ENCODE results near the gene TCP11. TPM values are rescaled to one million over a fixed set of nuclear protein-coding genes. Genes with fewer than 3 reads are reported as not detected.

TCP11 gene
- total and polyA plus RNA-seq, 4 experiments from 2014 or later = not detected

DNA sequence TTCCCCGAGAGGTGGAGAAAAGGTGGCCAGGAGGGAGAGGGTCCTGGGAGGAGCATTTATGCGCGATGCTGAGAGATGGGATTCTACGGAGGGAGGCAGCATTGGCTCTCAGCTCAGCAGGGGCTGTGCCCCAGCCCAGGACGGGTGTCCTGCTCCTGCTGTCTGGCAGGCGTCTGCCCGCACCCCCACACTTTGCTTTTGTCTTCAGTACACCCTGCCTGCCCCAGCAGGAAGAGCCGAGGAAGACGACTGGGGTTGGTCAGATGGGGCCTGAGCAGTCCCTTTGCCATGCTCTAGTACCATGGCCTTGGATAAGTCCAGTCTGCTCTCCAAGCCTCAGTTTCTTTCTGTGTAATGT is 68.5 kb downstream of the TCP11 start:
- H3K27me3 ChIP-seq (ENCODE audit: insufficient read depth, low read length) = no peaks in the 10 kb centered on the region
- intact Hi-C loops (cut with micrococcal nuclease) = no loop called here
- H3K4me1 ChIP-seq (ENCODE audit: insufficient read depth, low read length) = no peaks in the 10 kb centered on the region
- H3K27me3 Mint-ChIP-seq = no peaks in the 10 kb centered on the region
- peaks cover 17 to 22% of the 10 kb centered on the region in 2 donors for H3K36me3 Mint-ChIP-seq
- H3K27ac Mint-ChIP-seq = no peak overlapping the region
- no peaks in the 10 kb centered on the region for H3K9me3 ChIP-seq (ENCODE audit: control insufficient read depth in 1 of 2, low read length in 2 of 2)
- H3K36me3 ChIP-seq (ENCODE audit: insufficient read depth, low read length) = peaks cover 5% of the 10 kb centered on the region
- peaks cover 0 to 2% (median 0%) of the 10 kb centered on the region in 8 donors for H3K9me3 Mint-ChIP-seq
- H3K4me1 Mint-ChIP-seq = no peaks in the 10 kb centered on the region
- H3K4me3 ChIP-seq (ENCODE audit: low read length in 2 of 2) = no peak overlapping the region
- H3K4me3 Mint-ChIP-seq = no peak overlapping the region
- H3K27ac ChIP-seq (ENCODE audit: low read depth, low read length) = no peak overlapping the region
- CTCF ChIA-PET (ENCODE audit: partially characterized antibody) = no interaction called here
- POLR2A ChIA-PET (ENCODE audit: partially characterized antibody) = no interaction called here
- no peak for DNase-seq

DNA sequence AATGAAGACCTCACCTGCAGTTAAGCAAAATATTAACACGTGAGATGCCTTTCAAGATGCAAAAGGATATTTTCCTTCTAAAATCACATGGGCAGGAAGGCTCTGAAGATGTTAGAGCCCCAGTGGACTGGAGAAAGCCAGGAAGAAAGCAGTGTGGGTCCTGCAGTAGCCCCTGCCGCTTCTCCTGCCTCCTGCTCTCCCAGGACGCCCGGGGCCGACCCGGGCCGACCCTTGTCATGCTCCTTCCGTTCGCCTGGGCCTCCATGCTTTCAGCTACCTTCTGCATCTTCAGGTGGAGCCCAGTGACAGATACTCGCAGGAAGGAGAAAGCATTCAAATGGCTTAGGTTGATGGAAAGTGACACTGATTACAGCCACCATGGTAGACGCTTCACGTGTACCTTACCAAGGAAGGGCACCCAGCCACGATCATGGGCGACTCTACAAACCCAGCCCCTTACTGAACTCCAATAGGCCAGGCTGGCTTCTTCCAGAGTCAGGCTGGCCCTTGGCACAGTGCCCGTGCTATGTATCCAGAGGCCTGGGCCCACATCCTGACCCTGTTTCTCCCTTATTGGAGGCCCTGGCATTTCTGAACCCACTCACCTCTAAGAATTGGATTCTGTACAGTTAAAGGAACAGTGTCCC is 69.0 kb downstream of the TCP11 start:
- intact Hi-C loops (cut with micrococcal nuclease) = no loop called here
- no peak overlapping the region for H3K27ac ChIP-seq (ENCODE audit: low read depth, low read length)
- POLR2A ChIA-PET (ENCODE audit: partially characterized antibody) = no interaction called here
- H3K36me3 Mint-ChIP-seq = peaks cover 15 to 21% of the 10 kb centered on the region in 2 donors
- H3K36me3 ChIP-seq (ENCODE audit: insufficient read depth, low read length) = peaks cover under 1% of the 10 kb centered on the region
- H3K27me3 Mint-ChIP-seq = no peaks in the 10 kb centered on the region
- H3K4me1 Mint-ChIP-seq = no peaks in the 10 kb centered on the region
- H3K27ac Mint-ChIP-seq = no peak overlapping the region
- CTCF ChIA-PET (ENCODE audit: partially characterized antibody) = no interaction called here
- no peak overlapping the region for H3K4me3 Mint-ChIP-seq
- H3K4me1 ChIP-seq (ENCODE audit: insufficient read depth, low read length) = no peaks in the 10 kb centered on the region
- H3K9me3 Mint-ChIP-seq = peaks cover 0 to 4% (median 0%) of the 10 kb centered on the region in 8 donors
- no peaks in the 10 kb centered on the region for H3K27me3 ChIP-seq (ENCODE audit: insufficient read depth, low read length)
- no peak overlapping the region for H3K4me3 ChIP-seq (ENCODE audit: low read length in 2 of 2)
- DNase-seq = no peak
- H3K9me3 ChIP-seq (ENCODE audit: control insufficient read depth in 1 of 2, low read length in 2 of 2) = no peaks in the 10 kb centered on the region

DNA sequence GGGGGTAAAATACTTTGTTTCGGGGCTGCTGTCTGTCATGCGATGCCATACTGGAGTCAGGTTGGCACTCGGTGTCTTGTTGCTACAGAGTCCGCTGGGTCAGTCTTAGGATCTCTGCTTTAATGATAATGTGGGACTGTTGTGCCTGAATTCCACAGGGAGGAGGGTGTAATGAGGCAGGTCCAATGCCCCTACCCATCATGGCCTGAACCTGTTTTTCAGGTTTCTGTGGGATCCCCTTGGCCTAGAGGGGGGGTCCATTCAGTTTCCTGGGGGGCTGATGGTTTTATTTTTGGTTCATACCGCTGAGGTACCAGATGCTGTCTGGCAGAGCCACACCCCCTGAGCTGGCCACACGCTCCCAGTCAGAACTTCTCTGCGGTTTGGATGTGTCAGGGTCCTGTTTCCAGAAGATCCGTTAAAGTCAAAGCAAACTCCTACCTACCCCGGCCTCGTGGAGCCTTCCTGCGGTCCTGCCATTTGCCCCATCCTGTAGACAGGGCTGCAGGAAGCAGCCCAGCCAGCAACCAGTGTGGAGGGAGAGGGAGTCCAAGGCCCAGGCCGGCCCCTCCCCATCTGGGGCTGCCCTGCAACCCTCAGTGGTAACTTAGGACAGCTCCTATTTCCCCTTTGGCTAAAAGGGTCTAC is 69.7 kb downstream of the TCP11 start:
- intact Hi-C loops (cut with micrococcal nuclease) = no loop called here
- Histone ChIP-seq H3K36me3 (ENCODE audit: insufficient read depth, low read length) (no peaks in the 10 kb centered on the region), H3K9me3 (ENCODE audit: control insufficient read depth in 1 of 2, low read length in 2 of 2) (no peaks in the 10 kb centered on the region), H3K27me3 (ENCODE audit: insufficient read depth, low read length) (no peaks in the 10 kb centered on the region), H3K4me3 (ENCODE audit: low read length in 2 of 2) (no peak overlapping the region), H3K27ac (ENCODE audit: low read depth, low read length) (no peak overlapping the region), H3K4me1 (ENCODE audit: insufficient read depth, low read length) (no peaks in the 10 kb centered on the region)
- H3K36me3 Mint-ChIP-seq = peaks cover 13 to 17% of the 10 kb centered on the region in 2 donors
- H3K27ac Mint-ChIP-seq = peak overlapping the region in 1 of 7 donors; percentile 32
- no peak for DNase-seq
- H3K4me3 Mint-ChIP-seq = no peak overlapping the region
- H3K4me1 Mint-ChIP-seq = no peaks in the 10 kb centered on the region
- ChIA-PET CTCF (ENCODE audit: partially characterized antibody) (no interaction called here), POLR2A (ENCODE audit: partially characterized antibody) (no interaction called here)
- H3K27me3 Mint-ChIP-seq = no peaks in the 10 kb centered on the region
- peaks cover 0 to 6% (median 0%) of the 10 kb centered on the region in 8 donors for H3K9me3 Mint-ChIP-seq

DNA sequence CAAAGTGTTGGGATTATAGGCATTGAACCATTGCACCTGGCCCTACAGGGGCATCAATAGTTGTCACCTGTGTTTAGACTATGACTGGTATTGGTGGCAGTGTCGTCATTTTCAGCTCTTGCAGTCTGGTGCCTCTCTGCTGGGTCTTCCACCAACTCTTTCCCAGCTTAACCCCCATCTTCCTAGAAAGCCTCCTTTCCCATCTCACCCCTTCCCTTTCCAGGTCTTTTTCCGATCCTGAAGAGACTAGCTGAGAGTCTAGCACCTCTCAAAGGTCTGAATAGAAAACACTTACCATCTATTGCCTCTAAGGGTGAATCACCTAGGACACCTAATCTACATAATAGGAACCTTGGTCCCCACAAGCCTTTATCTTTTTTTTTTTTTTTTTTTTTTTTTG is 71.0 kb downstream of the TCP11 start:
- H3K27ac ChIP-seq (ENCODE audit: low read depth, low read length) = no peak overlapping the region
- POLR2A ChIA-PET (ENCODE audit: partially characterized antibody) = no interaction called here
- H3K36me3 ChIP-seq (ENCODE audit: insufficient read depth, low read length) = no peaks in the 10 kb centered on the region
- intact Hi-C loops (cut with micrococcal nuclease) = no loop called here
- Mint-ChIP-seq H3K27me3 (no peaks in the 10 kb centered on the region), H3K9me3 (peaks cover 0 to 6% (median 0%) of the 10 kb centered on the region in 8 donors), H3K4me1 (no peaks in the 10 kb centered on the region), H3K36me3 (peaks cover 18 to 19% of the 10 kb centered on the region in 2 donors), H3K27ac (no peak overlapping the region), H3K4me3 (no peak overlapping the region)
- H3K27me3 ChIP-seq (ENCODE audit: insufficient read depth, low read length) = no peaks in the 10 kb centered on the region
- H3K9me3 ChIP-seq (ENCODE audit: control insufficient read depth in 1 of 2, low read length in 2 of 2) = no peaks in the 10 kb centered on the region
- no peak for DNase-seq
- H3K4me1 ChIP-seq (ENCODE audit: insufficient read depth, low read length) = no peaks in the 10 kb centered on the region
- CTCF ChIA-PET (ENCODE audit: partially characterized antibody) = no interaction called here
- no peak overlapping the region for H3K4me3 ChIP-seq (ENCODE audit: low read length in 2 of 2)

DNA sequence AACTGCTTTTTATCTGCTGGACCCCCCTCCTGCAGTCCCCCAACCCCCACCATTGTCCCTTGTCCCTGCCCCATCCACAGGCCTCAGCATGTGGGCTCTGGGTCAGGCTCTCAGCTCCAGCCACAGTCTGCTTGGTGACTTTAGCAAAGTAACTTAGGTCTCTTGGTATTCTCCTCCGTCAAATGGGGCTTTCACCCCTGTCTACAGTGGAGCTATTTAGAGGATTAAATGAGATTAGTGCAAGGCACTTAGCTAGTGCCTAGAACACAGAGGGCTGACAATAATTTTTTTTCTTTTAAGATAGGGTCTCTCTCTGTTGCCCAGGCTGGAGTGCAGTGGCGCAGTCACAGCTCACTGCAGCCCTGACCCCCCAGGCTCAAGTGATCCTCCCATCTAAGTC is 71.9 kb downstream of the TCP11 start:
- intact Hi-C loops (cut with micrococcal nuclease) = no loop called here
- H3K4me1 Mint-ChIP-seq = no peaks in the 10 kb centered on the region
- Histone ChIP-seq H3K4me1 (ENCODE audit: insufficient read depth, low read length) (no peaks in the 10 kb centered on the region), H3K4me3 (ENCODE audit: low read length in 2 of 2) (no peak overlapping the region), H3K27me3 (ENCODE audit: insufficient read depth, low read length) (no peaks in the 10 kb centered on the region), H3K9me3 (ENCODE audit: control insufficient read depth in 1 of 2, low read length in 2 of 2) (no peaks in the 10 kb centered on the region), H3K27ac (ENCODE audit: low read depth, low read length) (no peak overlapping the region), H3K36me3 (ENCODE audit: insufficient read depth, low read length) (no peaks in the 10 kb centered on the region)
- no peak overlapping the region for H3K27ac Mint-ChIP-seq
- no peaks in the 10 kb centered on the region for H3K27me3 Mint-ChIP-seq
- peaks cover 18% of the 10 kb centered on the region in 2 donors for H3K36me3 Mint-ChIP-seq
- DNase-seq = no peak
- ChIA-PET CTCF (ENCODE audit: partially characterized antibody) (no interaction called here), POLR2A (ENCODE audit: partially characterized antibody) (no interaction called here)
- peaks cover 0 to 4% (median 0%) of the 10 kb centered on the region in 8 donors for H3K9me3 Mint-ChIP-seq
- H3K4me3 Mint-ChIP-seq = no peak overlapping the region

DNA sequence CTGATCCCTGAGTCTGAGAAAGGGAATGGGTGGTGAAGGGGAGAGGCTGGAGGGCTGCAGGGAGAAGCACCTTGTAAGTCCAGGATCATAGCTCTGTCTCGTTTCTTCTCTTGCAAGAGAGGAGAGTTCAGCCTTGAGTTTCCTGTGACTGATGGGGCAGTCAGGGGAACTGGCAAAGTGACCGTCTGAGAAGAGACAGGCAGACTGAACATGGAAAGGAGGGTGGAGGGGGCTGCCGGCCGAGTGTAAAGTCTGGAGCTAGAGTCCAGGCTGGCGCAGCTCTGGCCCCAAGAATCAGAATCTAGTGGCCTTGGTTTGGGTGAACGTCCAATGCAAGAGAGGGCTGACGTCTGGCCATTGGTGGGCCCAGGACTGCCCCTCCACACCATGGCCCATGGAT is 72.5 kb downstream of the TCP11 start:
- Histone ChIP-seq H3K9me3 (ENCODE audit: control insufficient read depth in 1 of 2, low read length in 2 of 2) (no peaks in the 10 kb centered on the region), H3K27me3 (ENCODE audit: insufficient read depth, low read length) (no peaks in the 10 kb centered on the region), H3K27ac (ENCODE audit: low read depth, low read length) (no peak overlapping the region), H3K4me1 (ENCODE audit: insufficient read depth, low read length) (no peaks in the 10 kb centered on the region), H3K4me3 (ENCODE audit: low read length in 2 of 2) (no peak overlapping the region), H3K36me3 (ENCODE audit: insufficient read depth, low read length) (no peaks in the 10 kb centered on the region)
- Mint-ChIP-seq H3K9me3 (peaks cover 0 to 4% (median 0%) of the 10 kb centered on the region in 8 donors), H3K4me1 (peaks cover 0 to 2% (median 0%) of the 10 kb centered on the region in 4 donors), H3K27ac (no peak overlapping the region), H3K4me3 (no peak overlapping the region), H3K27me3 (no peaks in the 10 kb centered on the region), H3K36me3 (peaks cover 13 to 21% of the 10 kb centered on the region in 2 donors)
- DNase-seq = no peak
- ChIA-PET POLR2A (ENCODE audit: partially characterized antibody) (no interaction called here), CTCF (ENCODE audit: partially characterized antibody) (no interaction called here)
- intact Hi-C loops (cut with micrococcal nuclease) = no loop called here

DNA sequence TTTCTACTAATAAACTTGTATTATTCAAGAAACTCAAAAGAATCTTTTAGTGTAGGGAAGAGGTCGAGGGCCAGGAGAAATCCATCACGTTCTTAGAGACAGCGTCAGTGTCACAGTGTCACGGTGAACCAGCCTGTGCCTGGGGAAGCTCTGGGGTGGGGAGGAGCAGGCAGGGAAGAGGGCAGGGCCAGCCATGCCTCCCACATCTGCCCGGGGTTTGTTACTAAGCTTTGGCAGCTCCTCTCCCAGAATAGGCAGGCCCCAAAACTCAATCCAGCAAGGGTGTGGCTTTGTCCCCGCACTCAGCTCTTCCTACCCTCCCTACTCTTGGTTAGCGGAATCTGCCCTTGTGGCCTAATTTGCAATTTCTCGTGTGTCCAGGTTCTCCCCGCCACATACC is 72.9 kb downstream of the TCP11 start:
- H3K27me3 ChIP-seq (ENCODE audit: insufficient read depth, low read length) = no peaks in the 10 kb centered on the region
- POLR2A ChIA-PET (ENCODE audit: partially characterized antibody) = no interaction called here
- no peaks in the 10 kb centered on the region for H3K9me3 ChIP-seq (ENCODE audit: control insufficient read depth in 1 of 2, low read length in 2 of 2)
- Mint-ChIP-seq H3K36me3 (peaks cover 13 to 25% of the 10 kb centered on the region in 2 donors), H3K9me3 (peaks cover 0 to 4% (median 0%) of the 10 kb centered on the region in 8 donors), H3K4me3 (no peak overlapping the region), H3K27ac (no peak overlapping the region), H3K27me3 (no peaks in the 10 kb centered on the region), H3K4me1 (peaks cover 0 to 7% (median under 1%) of the 10 kb centered on the region in 4 donors)
- no peak overlapping the region for H3K27ac ChIP-seq (ENCODE audit: low read depth, low read length)
- CTCF ChIA-PET (ENCODE audit: partially characterized antibody) = no interaction called here
- no peaks in the 10 kb centered on the region for H3K4me1 ChIP-seq (ENCODE audit: insufficient read depth, low read length)
- H3K36me3 ChIP-seq (ENCODE audit: insufficient read depth, low read length) = no peaks in the 10 kb centered on the region
- intact Hi-C loops (cut with micrococcal nuclease) = no loop called here
- no peak for DNase-seq
- no peak overlapping the region for H3K4me3 ChIP-seq (ENCODE audit: low read length in 2 of 2)
